HepG2 (cell line): Measurements from ENCODE around the gene DYNC2LI1. TPM values are rescaled to one million over a fixed set of nuclear protein-coding genes. Genes with fewer than 3 reads are reported as not detected.
A peak's percentile ranks its signal among the peaks of the same experiment; 100 is the strongest.

Source experiments
- BCL6 ChIP-seq: IDR thresholded peaks from 2 replicates; pipeline ENCODE4 v1.6.1; 2016; ENCODE audit warnings: missing genetic modification reagents, missing compliant biosample characterization
- ELF1 ChIP-seq: sonication (generic); formaldehyde crosslinking; IDR thresholded peaks from 2 replicates; pipeline ENCODE4 v1.4.0; 2020; ENCODE audit warnings: missing genetic modification reagents
- FOXJ3 ChIP-seq: sonication (generic); formaldehyde crosslinking; IDR thresholded peaks from 2 replicates; pipeline ENCODE4 v1.4.0; 2020; ENCODE audit warnings: missing genetic modification reagents, mild to moderate bottlenecking, borderline replicate concordance
- FOXP4 ChIP-seq: sonication (generic); formaldehyde crosslinking; IDR thresholded peaks from 2 replicates; pipeline ENCODE4 v1.4.0; 2020; ENCODE audit warnings: missing genetic modification reagents
- HOXA7 ChIP-seq: sonication (generic); formaldehyde crosslinking; IDR thresholded peaks from 2 replicates; pipeline ENCODE4 v1.8.1; 2022; ENCODE audit warnings: mild to moderate bottlenecking, missing genetic modification reagents, moderate library complexity
- ISL2 ChIP-seq: sonication (generic); formaldehyde crosslinking; IDR thresholded peaks from 2 replicates; pipeline ENCODE4 v1.5.0; 2020; ENCODE audit warnings: missing genetic modification reagents
- ISX ChIP-seq: sonication (generic); formaldehyde crosslinking; conservative IDR thresholded peaks from 2 replicates; pipeline ENCODE4 v1.5.0; 2020; ENCODE audit warnings: missing genetic modification reagents
- MIER2 ChIP-seq: IDR thresholded peaks from 2 replicates; pipeline ENCODE4 v1.6.1; 2016; ENCODE audit warnings: missing biosample characterization, missing genetic modification reagents
- NCOA5 ChIP-seq: sonication (generic); formaldehyde crosslinking; IDR thresholded peaks from 2 replicates; pipeline ENCODE4 v1.4.0; 2020; ENCODE audit warnings: missing genetic modification reagents
- RELA ChIP-seq: sonication (generic); formaldehyde crosslinking; IDR thresholded peaks from 2 replicates; pipeline ENCODE4 v1.4.0; 2020; ENCODE audit warnings: missing genetic modification reagents
- SMAD1 ChIP-seq: sonication (generic); formaldehyde crosslinking; IDR thresholded peaks from 2 replicates; pipeline ENCODE4 v1.4.0; 2020; ENCODE audit warnings: missing genetic modification reagents, low read depth, mild to moderate bottlenecking, borderline replicate concordance
- SP5 ChIP-seq: IDR thresholded peaks from 2 replicates; pipeline ENCODE4 v1.6.1; 2016; ENCODE audit warnings: low read depth, borderline replicate concordance
- ZBTB7A ChIP-seq: sonication (generic); formaldehyde crosslinking; IDR thresholded peaks from 2 replicates; pipeline ENCODE4 v1.8.0; 2022; ENCODE audit warnings: mild to moderate bottlenecking, missing genetic modification reagents
- ZNF264 ChIP-seq: sonication (generic); formaldehyde crosslinking; IDR thresholded peaks from 2 replicates; pipeline ENCODE4 v1.4.0; 2020; ENCODE audit warnings: missing genetic modification reagents
- ZNF543 ChIP-seq: sonication (generic); formaldehyde crosslinking; IDR thresholded peaks from 2 replicates; pipeline ENCODE4 v1.4.0; 2020; ENCODE audit warnings: mild to moderate bottlenecking, missing genetic modification reagents
- ZNF556 ChIP-seq: sonication (generic); formaldehyde crosslinking; IDR thresholded peaks from 2 replicates; pipeline ENCODE4 v1.4.0; 2020; ENCODE audit warnings: mild to moderate bottlenecking, missing genetic modification reagents, borderline replicate concordance
- ZNF614 ChIP-seq: IDR thresholded peaks from 2 replicates; pipeline ENCODE4 v1.6.1; 2018; ENCODE audit warnings: missing biosample characterization, missing genetic modification reagents, inconsistent platforms, borderline replicate concordance
- ZNF644 ChIP-seq: IDR thresholded peaks from 2 replicates; pipeline ENCODE4 v1.6.1; 2016; ENCODE audit warnings: low read depth
- ZNF747 ChIP-seq: sonication (generic); formaldehyde crosslinking; IDR thresholded peaks from 2 replicates; pipeline ENCODE4 v1.8.1; 2023; ENCODE audit warnings: missing genetic modification reagents, mild to moderate bottlenecking, borderline replicate concordance
- polyA plus RNA-seq, 8 experiments: library from polyadenylated mRNA; depleted of rRNA in 3 of 8; stranded (reverse) in 7 of 8; unstranded in 1 of 8; fragments of >200 nt; fragmentation: Illumina TruSeq in 4 of 8; extraction: Trizol in 4 of 8; gene quantifications; 2 replicates each; pipeline versions ENCODE4 v1.2.1 to v1.2.3, GENCODE V29; 2011 to 2016; ENCODE audit warnings: low read depth in 4 of 8, missing spikeins in 1 of 8, mixed read lengths in 1 of 8; ENCODE audit not compliant: insufficient read depth in 1 of 8
- total RNA-seq, 5 experiments: library from RNA; depleted of rRNA; stranded (reverse); fragments of >200 nt; fragmentation: Illumina TruSeq; extraction: Trizol; gene quantifications; 2 replicates each; pipeline ENCODE4 v1.2.3, GENCODE V29; 2016; ENCODE audit warnings: low read depth in 1 of 5
- TF ChIP-seq, protein P1 (sequence below): sonication (generic); formaldehyde crosslinking; IDR thresholded peaks from 2 replicates; pipeline ENCODE4 v1.5.1; 2020; ENCODE audit warnings: missing genetic modification reagents, mild to moderate bottlenecking, borderline replicate concordance
- TF ChIP-seq, protein P2 (sequence below): sonication (generic); formaldehyde crosslinking; IDR thresholded peaks from 2 replicates; pipeline ENCODE4 v1.5.0; 2020; ENCODE audit warnings: mild to moderate bottlenecking, missing genetic modification reagents, moderate library complexity
- TF ChIP-seq, protein P3 (sequence below): sonication (generic); formaldehyde crosslinking; IDR thresholded peaks from 2 replicates; pipeline ENCODE4 v1.5.0; 2020; ENCODE audit warnings: mild to moderate bottlenecking, missing genetic modification reagents

DYNC2LI1 gene
- total and polyA plus RNA-seq, 2 of the 13 experiments (the other 11 are each of a cell fraction or from before 2014, with no cell fraction given): 16.9 to 23.2 TPM

- TF ChIP-seq, protein P1, sequence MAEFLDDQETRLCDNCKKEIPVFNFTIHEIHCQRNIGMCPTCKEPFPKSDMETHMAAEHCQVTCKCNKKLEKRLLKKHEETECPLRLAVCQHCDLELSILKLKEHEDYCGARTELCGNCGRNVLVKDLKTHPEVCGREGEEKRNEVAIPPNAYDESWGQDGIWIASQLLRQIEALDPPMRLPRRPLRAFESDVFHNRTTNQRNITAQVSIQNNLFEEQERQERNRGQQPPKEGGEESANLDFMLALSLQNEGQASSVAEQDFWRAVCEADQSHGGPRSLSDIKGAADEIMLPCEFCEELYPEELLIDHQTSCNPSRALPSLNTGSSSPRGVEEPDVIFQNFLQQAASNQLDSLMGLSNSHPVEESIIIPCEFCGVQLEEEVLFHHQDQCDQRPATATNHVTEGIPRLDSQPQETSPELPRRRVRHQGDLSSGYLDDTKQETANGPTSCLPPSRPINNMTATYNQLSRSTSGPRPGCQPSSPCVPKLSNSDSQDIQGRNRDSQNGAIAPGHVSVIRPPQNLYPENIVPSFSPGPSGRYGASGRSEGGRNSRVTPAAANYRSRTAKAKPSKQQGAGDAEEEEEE (CRISPR knock-in tag): no peak; the same call in 1 of the 2 replicates
- TF ChIP-seq FOXP4 (CRISPR knock-in tag) (no peak), ZNF614 (0 out of 2 replicates have a peak, but pooled peaks have one; percentile 18), ELF1 (peak; percentile 70), RELA (CRISPR knock-in tag) (peak; percentile 85), MIER2 (CRISPR knock-in tag) (no peak; the same call in 1 of the 2 replicates), BCL6 (CRISPR knock-in tag) (peak; percentile 87), SP5 (CRISPR knock-in tag) (0 out of 2 replicates have a peak, but pooled peaks have one; percentile 25), ZNF747 (CRISPR knock-in tag) (no peak), NCOA5 (CRISPR knock-in tag) (no peak), SMAD1 (peak; percentile 86; the same call in 1 of the 2 replicates), ZBTB7A (CRISPR knock-in tag) (0 out of 2 replicates have a peak, but pooled peaks have one; percentile 60), ZNF543 (peak; percentile 81), ZNF556 (CRISPR knock-in tag) (peak; percentile 57; the same call in 1 of the 2 replicates), ISX (CRISPR knock-in tag) (no peak), ISL2 (CRISPR knock-in tag) (no peak), ZNF644 (CRISPR knock-in tag) (no peak), ZNF264 (CRISPR knock-in tag) (peak; percentile 64; the same call in 1 of the 2 replicates), FOXJ3 (no peak), HOXA7 (CRISPR knock-in tag) (no peak)
- TF ChIP-seq, protein P2, sequence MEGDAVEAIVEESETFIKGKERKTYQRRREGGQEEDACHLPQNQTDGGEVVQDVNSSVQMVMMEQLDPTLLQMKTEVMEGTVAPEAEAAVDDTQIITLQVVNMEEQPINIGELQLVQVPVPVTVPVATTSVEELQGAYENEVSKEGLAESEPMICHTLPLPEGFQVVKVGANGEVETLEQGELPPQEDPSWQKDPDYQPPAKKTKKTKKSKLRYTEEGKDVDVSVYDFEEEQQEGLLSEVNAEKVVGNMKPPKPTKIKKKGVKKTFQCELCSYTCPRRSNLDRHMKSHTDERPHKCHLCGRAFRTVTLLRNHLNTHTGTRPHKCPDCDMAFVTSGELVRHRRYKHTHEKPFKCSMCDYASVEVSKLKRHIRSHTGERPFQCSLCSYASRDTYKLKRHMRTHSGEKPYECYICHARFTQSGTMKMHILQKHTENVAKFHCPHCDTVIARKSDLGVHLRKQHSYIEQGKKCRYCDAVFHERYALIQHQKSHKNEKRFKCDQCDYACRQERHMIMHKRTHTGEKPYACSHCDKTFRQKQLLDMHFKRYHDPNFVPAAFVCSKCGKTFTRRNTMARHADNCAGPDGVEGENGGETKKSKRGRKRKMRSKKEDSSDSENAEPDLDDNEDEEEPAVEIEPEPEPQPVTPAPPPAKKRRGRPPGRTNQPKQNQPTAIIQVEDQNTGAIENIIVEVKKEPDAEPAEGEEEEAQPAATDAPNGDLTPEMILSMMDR (CRISPR knock-in tag): no peak
- TF ChIP-seq, protein P3, sequence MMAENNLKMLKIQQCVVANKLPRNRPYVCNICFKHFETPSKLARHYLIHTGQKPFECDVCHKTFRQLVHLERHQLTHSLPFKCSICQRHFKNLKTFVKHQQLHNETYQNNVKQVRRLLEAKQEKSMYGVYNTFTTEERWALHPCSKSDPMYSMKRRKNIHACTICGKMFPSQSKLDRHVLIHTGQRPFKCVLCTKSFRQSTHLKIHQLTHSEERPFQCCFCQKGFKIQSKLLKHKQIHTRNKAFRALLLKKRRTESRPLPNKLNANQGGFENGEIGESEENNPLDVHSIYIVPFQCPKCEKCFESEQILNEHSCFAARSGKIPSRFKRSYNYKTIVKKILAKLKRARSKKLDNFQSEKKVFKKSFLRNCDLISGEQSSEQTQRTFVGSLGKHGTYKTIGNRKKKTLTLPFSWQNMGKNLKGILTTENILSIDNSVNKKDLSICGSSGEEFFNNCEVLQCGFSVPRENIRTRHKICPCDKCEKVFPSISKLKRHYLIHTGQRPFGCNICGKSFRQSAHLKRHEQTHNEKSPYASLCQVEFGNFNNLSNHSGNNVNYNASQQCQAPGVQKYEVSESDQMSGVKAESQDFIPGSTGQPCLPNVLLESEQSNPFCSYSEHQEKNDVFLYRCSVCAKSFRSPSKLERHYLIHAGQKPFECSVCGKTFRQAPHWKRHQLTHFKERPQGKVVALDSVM: peak; percentile 79; the same call in 1 of the 2 replicates
Observed at GRCh38 chr2:43773876-43774613, at the start of gene DYNC2LI1 (continued).
